ENCODE data around the gene DONSON.

DONSON gene

DNA sequence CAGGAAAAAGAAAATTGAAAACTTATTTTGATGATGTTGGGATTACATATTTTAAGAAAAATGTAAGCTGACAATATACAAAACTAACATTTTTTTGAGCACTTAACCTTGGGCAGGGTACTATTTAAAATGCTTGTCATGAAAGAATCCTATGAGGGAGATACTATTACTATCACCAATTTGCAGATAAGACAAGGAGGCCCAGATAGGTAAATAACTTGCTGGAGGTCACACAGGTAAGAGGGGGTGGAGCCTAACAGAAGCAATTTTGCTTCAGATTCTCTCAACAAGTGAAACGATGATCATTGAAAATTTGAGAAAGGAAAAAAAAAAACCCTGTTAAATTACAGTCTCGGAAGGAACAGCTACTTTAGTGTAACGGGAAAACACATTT, 47.8 kb downstream of the DONSON start:
- DNase-seq: no peak

DNA sequence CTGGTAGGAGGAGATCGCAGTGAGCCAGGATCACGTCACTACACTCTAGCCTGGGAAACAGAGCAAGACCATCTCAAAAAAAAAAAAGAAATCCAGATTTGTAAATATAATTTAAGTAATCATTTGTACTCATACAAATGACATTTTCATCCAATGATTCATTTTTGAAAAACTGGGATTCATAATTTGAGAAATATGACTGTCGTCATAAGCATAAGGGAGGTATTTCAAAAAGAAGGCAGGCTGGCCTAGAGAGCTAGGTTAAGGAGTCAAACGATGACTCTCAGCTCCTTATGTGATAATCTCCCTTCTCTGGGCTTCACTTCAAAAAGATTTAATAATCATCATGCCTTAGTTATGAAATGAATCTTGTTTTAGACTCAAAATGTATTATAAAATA, 48.9 kb downstream of the DONSON start:
- DNase-seq: no peak

DNA sequence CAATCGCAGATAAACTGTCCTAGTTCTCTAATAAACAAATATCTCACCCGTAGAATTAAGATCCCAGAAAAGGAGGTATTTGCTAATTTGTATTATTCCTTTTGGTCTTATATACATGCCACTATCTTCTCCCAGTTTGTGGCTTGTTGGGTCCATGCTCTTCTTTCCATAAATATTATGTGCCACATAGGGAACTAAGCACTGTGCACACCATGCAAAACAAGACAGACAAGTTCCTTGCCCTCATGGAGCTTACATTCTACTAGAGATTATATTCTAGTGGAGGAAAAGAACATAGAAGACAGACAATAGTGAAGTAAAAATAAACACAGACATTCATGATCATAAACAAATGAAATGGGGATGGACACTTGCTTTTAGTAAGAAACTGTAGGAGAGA, 51.3 kb downstream of the DONSON start:
- DNase-seq: no peak

DNA sequence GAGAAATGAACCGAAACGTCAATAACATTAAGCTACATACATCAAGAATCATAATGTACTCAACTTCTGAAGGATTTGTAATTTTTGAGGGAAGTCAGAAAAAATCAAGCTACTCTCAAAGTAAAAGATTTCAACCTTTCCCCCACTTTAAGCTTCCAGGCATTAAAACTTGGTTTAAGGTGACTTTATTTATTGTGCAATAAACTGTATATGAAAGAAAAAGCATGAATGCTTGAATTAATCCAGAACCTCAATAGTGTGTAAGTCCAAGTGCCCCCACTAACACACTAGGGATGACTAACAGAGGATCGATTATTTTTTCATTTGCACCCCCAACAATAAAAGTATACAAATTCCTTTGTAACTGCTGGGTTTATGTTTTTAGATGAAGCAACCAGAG, 57.5 kb downstream of the DONSON start:
- DNase-seq: no peak

Measured in kidney glomerular epithelial cell (primary cell).